Neutrophil (primary cell): Measurements from ENCODE around the gene GLB1L3.

ENCODE experiments used
- H3K27ac ChIP-seq: fragments of 200-600 bp; sonication (generic); 2 replicates; pipeline ENCODE4 v1.5.1; 2016; ENCODE audit warnings: mild to moderate bottlenecking, moderate library complexity
- H3K27me3 ChIP-seq: fragments of 200-600 bp; sonication (generic); 2 replicates; pipeline ENCODE4 v1.6.0; 2016; ENCODE audit warnings: mild to moderate bottlenecking
- H3K36me3 ChIP-seq: fragments of 200-600 bp; sonication (generic); 2 replicates; pipeline ENCODE4 v1.5.1; 2017
- H3K4me1 ChIP-seq, 2 experiments: fragments of 200-600 bp in 1 of 2; sonication (generic) in 1 of 2; 1 replicate in 1 of 2; 2 replicates in 1 of 2; pipeline versions ENCODE4 v1.5.1 to v1.6.1; 2013 to 2016; ENCODE audit warnings: low read depth in 1 of 2, low read length in 1 of 2, mild to moderate bottlenecking in 1 of 2, moderate library complexity in 1 of 2; ENCODE audit not compliant: control insufficient read depth in 1 of 2, insufficient read depth in 1 of 2
- H3K4me3 ChIP-seq, 2 experiments: fragments of 200-600 bp in 1 of 2; sonication (generic) in 1 of 2; 1 replicate in 1 of 2; 2 replicates in 1 of 2; pipeline ENCODE4 v1.5.1; 2013 to 2016; ENCODE audit warnings: low read depth in 1 of 2, low read length in 1 of 2, mild to moderate bottlenecking in 1 of 2, moderate library complexity in 1 of 2
- H3K9me3 ChIP-seq: fragments of 200-600 bp; sonication (generic); 2 replicates; pipeline ENCODE4 v1.5.1; 2016
- TF ChIP-seq, protein P1 (sequence below): fragments of 200-600 bp; sonication (generic); IDR thresholded peaks from 2 replicates; pipeline ENCODE4 v1.5.1; 2016; ENCODE audit warnings: antibody characterized with exemption

GLB1L3 gene

DNA sequence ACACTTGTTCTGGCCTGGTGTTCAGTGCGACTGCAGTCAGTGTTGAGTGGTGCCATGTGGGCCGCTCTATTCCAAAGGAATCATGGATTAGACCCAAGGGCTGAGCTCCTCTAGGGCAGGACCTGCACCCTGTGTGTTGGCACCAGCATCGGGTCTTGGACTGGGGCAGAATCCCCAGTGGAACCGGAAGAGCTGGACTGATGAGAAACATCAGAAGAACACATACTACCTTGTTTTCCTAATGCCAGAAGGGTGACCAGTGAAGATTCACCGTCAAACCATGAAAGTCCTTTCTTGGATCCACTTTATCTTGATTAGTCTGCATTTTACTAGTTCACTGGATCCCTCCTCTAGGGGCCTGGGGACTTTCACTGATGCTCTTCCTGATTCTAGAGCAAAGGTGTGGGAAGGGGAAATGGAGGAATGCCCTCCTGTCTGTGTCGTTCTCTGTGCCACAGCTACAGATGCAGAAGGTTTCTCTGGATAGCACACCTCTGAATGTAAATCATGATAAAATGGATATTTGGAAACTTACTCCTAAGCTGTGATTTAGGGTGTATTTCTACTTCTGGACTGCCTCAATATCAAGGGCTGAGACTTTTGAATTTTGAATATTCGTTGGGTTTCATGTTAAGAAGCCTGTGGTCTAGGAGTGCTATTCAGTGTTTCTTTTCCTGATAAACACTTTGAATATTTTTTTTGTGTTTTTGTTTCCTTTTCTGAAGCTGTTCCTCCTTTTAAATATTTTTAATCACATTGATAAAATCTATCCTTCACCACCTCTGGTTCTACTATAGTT lies 11.0 kb upstream of the GLB1L3 start:
- H3K36me3 ChIP-seq, result peaks cover 48% of the 10 kb centered on the region
- H3K27ac ChIP-seq, result peak overlapping the region; percentile 18
- H3K4me1 ChIP-seq, result peaks cover 18 to 30% of the 10 kb centered on the region in 2 experiments
- no peak overlapping the region for H3K4me3 ChIP-seq
- H3K27me3 ChIP-seq, result peaks cover 15% of the 10 kb centered on the region
- H3K9me3 ChIP-seq, result no peaks in the 10 kb centered on the region
- TF ChIP-seq, protein P1, sequence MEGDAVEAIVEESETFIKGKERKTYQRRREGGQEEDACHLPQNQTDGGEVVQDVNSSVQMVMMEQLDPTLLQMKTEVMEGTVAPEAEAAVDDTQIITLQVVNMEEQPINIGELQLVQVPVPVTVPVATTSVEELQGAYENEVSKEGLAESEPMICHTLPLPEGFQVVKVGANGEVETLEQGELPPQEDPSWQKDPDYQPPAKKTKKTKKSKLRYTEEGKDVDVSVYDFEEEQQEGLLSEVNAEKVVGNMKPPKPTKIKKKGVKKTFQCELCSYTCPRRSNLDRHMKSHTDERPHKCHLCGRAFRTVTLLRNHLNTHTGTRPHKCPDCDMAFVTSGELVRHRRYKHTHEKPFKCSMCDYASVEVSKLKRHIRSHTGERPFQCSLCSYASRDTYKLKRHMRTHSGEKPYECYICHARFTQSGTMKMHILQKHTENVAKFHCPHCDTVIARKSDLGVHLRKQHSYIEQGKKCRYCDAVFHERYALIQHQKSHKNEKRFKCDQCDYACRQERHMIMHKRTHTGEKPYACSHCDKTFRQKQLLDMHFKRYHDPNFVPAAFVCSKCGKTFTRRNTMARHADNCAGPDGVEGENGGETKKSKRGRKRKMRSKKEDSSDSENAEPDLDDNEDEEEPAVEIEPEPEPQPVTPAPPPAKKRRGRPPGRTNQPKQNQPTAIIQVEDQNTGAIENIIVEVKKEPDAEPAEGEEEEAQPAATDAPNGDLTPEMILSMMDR, result no peak

DNA sequence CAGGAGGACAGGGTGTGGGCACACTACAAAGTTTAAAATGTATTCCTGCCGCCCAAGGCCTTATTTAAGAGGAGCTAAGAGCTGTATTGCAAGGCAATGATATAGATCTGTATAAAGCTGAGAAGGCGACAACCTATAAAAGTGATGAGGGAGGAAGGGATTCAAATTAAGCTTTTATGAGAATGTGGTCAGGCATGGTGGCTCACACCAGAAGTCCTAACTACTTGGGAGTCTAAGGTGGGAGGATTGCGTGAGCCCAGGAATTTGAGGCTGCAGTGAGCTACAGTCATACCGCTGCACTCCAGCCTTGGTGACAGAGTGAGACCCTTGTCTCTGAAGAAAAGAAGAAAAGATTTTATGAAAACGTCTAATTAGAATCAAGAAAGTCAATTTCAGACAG lies 9.7 kb upstream of the GLB1L3 start:
- Histone ChIP-seq H3K27ac (peak overlapping the region; percentile 68), H3K4me1 (peaks cover 14 to 25% of the 10 kb centered on the region in 2 experiments), H3K36me3 (peaks cover 35% of the 10 kb centered on the region), H3K9me3 (no peaks in the 10 kb centered on the region), H3K27me3 (peaks cover 28% of the 10 kb centered on the region), H3K4me3 (no peak overlapping the region)
- TF ChIP-seq, protein P1, result no peak

DNA sequence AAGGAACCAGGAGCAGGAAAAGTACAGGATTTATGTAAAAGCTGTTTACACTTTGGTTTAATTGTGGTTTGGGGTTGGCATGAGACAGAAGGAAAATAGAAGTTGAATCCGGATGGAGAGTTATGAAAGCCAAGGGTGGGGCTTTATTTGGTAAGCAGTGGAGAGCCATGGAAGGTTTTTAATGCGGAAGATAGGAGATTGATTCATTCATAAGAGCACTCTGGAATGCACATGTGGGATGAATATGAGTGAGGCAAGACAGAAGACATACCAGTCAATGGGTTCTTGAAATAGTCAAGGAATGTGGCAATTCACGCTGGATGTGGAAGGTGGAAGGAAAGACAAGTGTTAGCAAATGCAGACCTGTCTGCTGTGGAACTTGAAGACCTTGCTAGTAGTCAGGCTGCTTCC lies 9.3 kb upstream of the GLB1L3 start:
- TF ChIP-seq, protein P1, result no peak
- Histone ChIP-seq H3K4me1 (peaks cover 14 to 25% of the 10 kb centered on the region in 2 experiments), H3K9me3 (no peaks in the 10 kb centered on the region), H3K27ac (peak overlapping the region; percentile 68), H3K36me3 (peaks cover 31% of the 10 kb centered on the region), H3K4me3 (no peak overlapping the region), H3K27me3 (peaks cover 32% of the 10 kb centered on the region)

DNA sequence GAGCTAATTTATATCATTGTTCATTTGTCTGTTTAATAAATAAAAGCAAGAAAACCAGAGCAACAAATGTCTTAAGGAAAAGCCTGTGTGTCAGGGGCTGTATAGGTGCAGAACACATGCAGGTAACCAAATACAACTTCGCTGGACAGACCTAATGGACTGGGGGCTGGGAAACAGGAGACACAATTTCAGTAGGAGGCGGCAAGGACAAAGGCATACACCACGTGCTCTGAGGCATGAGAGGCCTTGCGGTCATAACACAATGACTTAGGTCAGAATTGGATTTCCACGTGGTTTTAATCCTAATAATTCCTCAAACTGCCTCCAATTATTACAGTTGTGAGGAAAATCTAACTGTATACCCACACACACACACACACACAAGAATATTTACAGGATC lies 8.7 kb upstream of the GLB1L3 start:
- Histone ChIP-seq H3K4me1 (peaks cover 14 to 25% of the 10 kb centered on the region in 2 experiments), H3K27ac (peak overlapping the region; percentile 68), H3K27me3 (peaks cover 38% of the 10 kb centered on the region), H3K36me3 (peaks cover 25% of the 10 kb centered on the region), H3K4me3 (no peak overlapping the region), H3K9me3 (no peaks in the 10 kb centered on the region)
- TF ChIP-seq, protein P1, result no peak

DNA sequence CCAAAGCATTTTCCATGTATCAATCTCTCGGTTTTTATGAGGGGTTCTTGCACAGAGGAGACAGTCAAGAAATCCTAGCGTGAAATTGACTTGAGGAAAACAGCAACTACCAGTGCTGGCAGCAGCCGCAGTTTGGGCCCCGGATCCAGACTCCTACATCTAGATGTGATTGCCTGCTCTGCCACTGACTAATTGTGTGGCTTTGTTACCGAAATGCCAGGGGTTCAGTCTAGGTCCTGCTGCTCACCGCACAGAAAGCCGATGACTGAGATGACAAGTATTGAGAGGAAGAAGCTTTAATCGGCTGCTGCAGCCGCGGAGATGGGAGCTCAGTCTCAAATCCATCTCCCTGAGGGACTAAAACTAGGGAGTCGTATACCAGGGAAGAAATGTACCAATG lies 8.2 kb upstream of the GLB1L3 start:
- Histone ChIP-seq H3K4me3 (no peak overlapping the region), H3K27me3 (peaks cover 44% of the 10 kb centered on the region), H3K9me3 (no peaks in the 10 kb centered on the region), H3K27ac (peak overlapping the region; percentile 68), H3K4me1 (peaks cover 14 to 25% of the 10 kb centered on the region in 2 experiments), H3K36me3 (peaks cover 20% of the 10 kb centered on the region)
- TF ChIP-seq, protein P1, result no peak
